ENCODE results near the gene INTS11. TPM values are rescaled to one million over a fixed set of nuclear protein-coding genes. Genes with fewer than 3 reads are reported as not detected.

The INTS11 gene
- total RNA-seq, 1 experiment from 2014 or later = 161 TPM

- Histone ChIP-seq H3K9me3 (ENCODE audit: control insufficient read depth in 1 of 2, insufficient read depth in 1 of 2, low read depth in 1 of 2, low read length in 2 of 2) (no peaks in the 10 kb centered on the region), H3K4me2 (ENCODE audit: low read length) (peak overlapping the region; percentile 60), H3K27ac (ENCODE audit: low read depth, low read length) (peak overlapping the region; percentile 52), H3K9ac (ENCODE audit: low read length) (peak overlapping the region; percentile 15), H3K36me3 (ENCODE audit: control insufficient read depth in 1 of 2, insufficient read depth in 2 of 2, low read length in 2 of 2) (peaks cover 17 to 31% of the 10 kb centered on the region in 2 experiments; a peak in 3 of 4 replicates), H3K79me2 (ENCODE audit: insufficient read depth, low read length) (peaks cover 93% of the 10 kb centered on the region), H4K20me1 (ENCODE audit: insufficient read depth) (peaks cover 10% of the 10 kb centered on the region; the same call in 1 of the 2 replicates), H3K27me3 (ENCODE audit: insufficient read depth, low read length) (no peaks in the 10 kb centered on the region), H2AFZ (ENCODE audit: low read depth, low read length, poor library complexity, severe bottlenecking) (no peak overlapping the region), H3K9me2 (ENCODE audit: insufficient read depth) (no peaks in the 10 kb centered on the region), H3K4me1 (ENCODE audit: control insufficient read depth in 1 of 2, insufficient read depth in 2 of 2, low read length in 2 of 2) (peaks cover 23 to 49% of the 10 kb centered on the region in 2 experiments), H3K4me3 (replicated peaks in 1 of 2; ENCODE audit: low read depth in 1 of 2, low read length in 2 of 2) (no peak overlapping the region)
- peak; percentile 84 for ATAC-seq
- intact Hi-C loops (cut with micrococcal nuclease) = no loop called here
- ChIA-PET POLR2A (interaction anchor here (1.3 kb wide), 2 partner anchors 8 to 20 kb away, joined by 3 to 4 read pairs; no protein-coding TSS in a partner anchor), CTCF (no interaction called here), RAD21 (ENCODE audit: low non-redundant PET in 1 of 2, low total read pairs in 2 of 2, uncharacterized antibody in 2 of 2, unreplicated experiment in 2 of 2) (no interaction called here)
- no TSS peak for BruUV-seq (replicated peaks)
- TF ChIP-seq ZNF274 (IDR thresholded peaks at IDR 0.05; ENCODE audit: low read depth, low read length) = no peak
- no peak for TF ChIP-seq TCF7L2 (IDR thresholded peaks at IDR 0.05; ENCODE audit: borderline replicate concordance, extremely low read depth, insufficient read depth, insufficient read length)
- TF ChIP-seq EZH2 (IDR thresholded peaks at IDR 0.05) = no peak
- no peak for TF ChIP-seq EGR1 (IDR thresholded peaks at IDR 0.05; ENCODE audit: low read depth)
- TF ChIP-seq ELF1 (IDR thresholded peaks at IDR 0.05; ENCODE audit: borderline replicate concordance, low read depth) = no peak
- no peak for TF ChIP-seq CBX3 (IDR thresholded peaks at IDR 0.05; ENCODE audit: low read depth)
- TF ChIP-seq POLR2AphosphoS5 (IDR thresholded peaks at IDR 0.05; ENCODE audit: low read depth, low read length) = peak; percentile 35
- peak; percentile 65 for DNase-seq (ENCODE audit: low read depth, low spot score)
Observed at GRCh38 chr1:1318131-1318652, 6.3 kb downstream of the INTS11 start.

GRCh38 chr1:1317420-1317819 lies 7.0 kb downstream of the INTS11 start:
- Histone ChIP-seq H2AFZ (ENCODE audit: low read depth, low read length, poor library complexity, severe bottlenecking) (no peak overlapping the region), H3K9ac (ENCODE audit: low read length) (no peak overlapping the region), H3K4me1 (ENCODE audit: control insufficient read depth in 1 of 2, insufficient read depth in 2 of 2, low read length in 2 of 2) (peaks cover 18 to 43% of the 10 kb centered on the region in 2 experiments), H3K9me3 (ENCODE audit: control insufficient read depth in 1 of 2, insufficient read depth in 1 of 2, low read depth in 1 of 2, low read length in 2 of 2) (no peaks in the 10 kb centered on the region), H3K9me2 (ENCODE audit: insufficient read depth) (no peaks in the 10 kb centered on the region), H3K4me3 (replicated peaks in 1 of 2; ENCODE audit: low read depth in 1 of 2, low read length in 2 of 2) (no peak overlapping the region), H3K4me2 (ENCODE audit: low read length) (no peak overlapping the region), H3K36me3 (ENCODE audit: control insufficient read depth in 1 of 2, insufficient read depth in 2 of 2, low read length in 2 of 2) (peaks cover 17 to 38% of the 10 kb centered on the region in 2 experiments; a peak in 3 of 4 replicates), H3K27me3 (ENCODE audit: insufficient read depth, low read length) (no peaks in the 10 kb centered on the region), H3K27ac (ENCODE audit: low read depth, low read length) (peak overlapping the region; percentile 52), H4K20me1 (ENCODE audit: insufficient read depth) (peaks cover 10% of the 10 kb centered on the region; the same call in 1 of the 2 replicates), H3K79me2 (ENCODE audit: insufficient read depth, low read length) (peaks cover 94% of the 10 kb centered on the region)
- intact Hi-C loops (cut with micrococcal nuclease) = no loop called here
- no peak for ATAC-seq
- BruUV-seq (replicated peaks) = TSS peak; percentile 40
- ChIA-PET RAD21 (ENCODE audit: low non-redundant PET in 1 of 2, low total read pairs in 2 of 2, uncharacterized antibody in 2 of 2, unreplicated experiment in 2 of 2) (no interaction called here), CTCF (no interaction called here), POLR2A (interaction anchor here (1.3 kb wide), 1 partner anchor 21 kb away, joined by 3 read pairs; no protein-coding TSS in a partner anchor)
- DNase-seq (ENCODE audit: low read depth, low spot score) = no peak
- TF ChIP-seq SP1 (IDR thresholded peaks at IDR 0.05; ENCODE audit: low read depth) = no peak
- TF ChIP-seq EGR1 (IDR thresholded peaks at IDR 0.05; ENCODE audit: low read depth) = no peak
- TF ChIP-seq MAX (IDR thresholded peaks at IDR 0.05) = no peak
- no peak for TF ChIP-seq REST (IDR thresholded peaks at IDR 0.05; ENCODE audit: low read depth)
- TF ChIP-seq ATF3 (IDR thresholded peaks at IDR 0.05) = no peak
- no peak for TF ChIP-seq SRF (IDR thresholded peaks at IDR 0.05; ENCODE audit: low read depth)
- no peak for TF ChIP-seq CEBPB (IDR thresholded peaks at IDR 0.05; ENCODE audit: low read depth)
- no peak for TF ChIP-seq CTCF (IDR thresholded peaks at IDR 0.05 in 2 of 3, conservative IDR thresholded peaks at IDR 0.05 in 1 of 3; ENCODE audit: borderline replicate concordance in 1 of 3, insufficient read depth in 1 of 3, low read depth in 2 of 3, low read length in 2 of 3)

Measured in HCT116 (cell line).